Liver (tissue), 3 donors: ENCODE measurements around the gene ATP6V0E1.

Source experiments
- CTCF ChIP-seq: fragments of 150-350 bp; IDR thresholded peaks from 2 replicates; pipeline ENCODE4 v1.5.1; 2017; ENCODE audit warnings: improper control_type of control experiment, low read depth, low read length; ENCODE audit not compliant: missing input control
- EGR1 ChIP-seq, 2 donors: IDR thresholded peaks; 2 replicates each; pipeline ENCODE4 v1.6.1; 2016 to 2018; ENCODE audit warnings: antibody characterized with exemption in 2 of 2, low read depth in 2 of 2
- FOXA1 ChIP-seq: IDR thresholded peaks from 2 replicates; pipeline ENCODE4 v1.6.1; 2016; ENCODE audit warnings: antibody characterized with exemption
- GABPA ChIP-seq, 2 donors: IDR thresholded peaks in 1 of 2; conservative IDR thresholded peaks in 1 of 2; 2 replicates each; pipeline ENCODE4 v1.6.1; 2016; ENCODE audit warnings: antibody characterized with exemption in 2 of 2, mild to moderate bottlenecking in 1 of 2, moderate library complexity in 1 of 2
- HNF4G ChIP-seq: IDR thresholded peaks from 2 replicates; pipeline ENCODE4 v1.6.1; 2016; ENCODE audit warnings: antibody characterized with exemption
- JUND ChIP-seq, 2 donors: IDR thresholded peaks; 2 replicates each; pipeline ENCODE4 v1.6.1; 2016; ENCODE audit warnings: antibody characterized with exemption in 2 of 2
- MAX ChIP-seq: IDR thresholded peaks from 2 replicates; pipeline ENCODE4 v1.6.1; 2016; ENCODE audit warnings: antibody characterized with exemption
- RAD21 ChIP-seq, 2 donors: IDR thresholded peaks; 2 replicates each; pipeline ENCODE4 v1.6.1; 2016; ENCODE audit warnings: antibody characterized with exemption in 2 of 2, mild to moderate bottlenecking in 2 of 2
- REST ChIP-seq: IDR thresholded peaks from 2 replicates; pipeline ENCODE4 v1.6.1; 2016; ENCODE audit warnings: antibody characterized with exemption, mild to moderate bottlenecking
- RXRA ChIP-seq, 2 donors: IDR thresholded peaks; 2 replicates each; pipeline ENCODE4 v1.6.1; 2017 to 2018; ENCODE audit warnings: antibody characterized with exemption in 2 of 2, mild to moderate bottlenecking in 1 of 2
- SP1 ChIP-seq: IDR thresholded peaks from 2 replicates; pipeline ENCODE4 v1.6.1; 2018; ENCODE audit warnings: antibody characterized with exemption, mild to moderate bottlenecking
- YY1 ChIP-seq: IDR thresholded peaks from 2 replicates; pipeline ENCODE4 v1.6.1; 2016; ENCODE audit warnings: antibody characterized with exemption, mild to moderate bottlenecking
- ZBTB33 ChIP-seq: IDR thresholded peaks from 2 replicates; pipeline ENCODE4 v1.6.1; 2016; ENCODE audit warnings: antibody characterized with exemption
- TF ChIP-seq, protein P1 (sequence below): IDR thresholded peaks from 2 replicates; pipeline ENCODE4 v1.6.1; 2016; ENCODE audit warnings: antibody characterized with exemption
- donor health status: healthy.
- donor health status: healthy.

DNA sequence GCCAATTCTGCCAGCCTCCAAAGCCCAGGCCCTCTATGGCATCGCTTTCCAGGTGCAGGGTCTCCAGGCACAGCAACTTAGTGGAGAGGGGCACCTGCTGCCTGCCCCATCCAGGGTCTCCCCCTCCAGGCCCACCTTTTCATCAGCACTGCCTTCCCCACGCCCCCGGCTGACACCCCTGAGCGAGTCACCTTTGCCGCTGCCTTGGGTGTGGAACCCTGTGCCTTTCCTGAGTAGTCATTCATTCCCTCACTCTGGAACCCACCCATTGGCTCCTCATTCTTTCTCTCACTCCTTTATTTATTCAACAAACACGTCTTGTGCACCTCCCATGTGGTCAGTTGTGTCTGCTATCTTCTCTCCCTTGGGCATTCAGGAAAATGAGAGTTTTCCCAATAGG is 38.8 kb upstream of the ATP6V0E1 start:
- TF ChIP-seq CTCF: no peak
- no peak for TF ChIP-seq MAX
- no peak for TF ChIP-seq RAD21 (IDR thresholded peaks at IDR 0.05)
- TF ChIP-seq RXRA (IDR thresholded peaks at IDR 0.05): no peak
- TF ChIP-seq REST: no peak
- no peak for TF ChIP-seq GABPA (IDR thresholded peaks at IDR 0.05 in 1 of 2, conservative IDR thresholded peaks at IDR 0.05 in 1 of 2)
- no peak for TF ChIP-seq ZBTB33
- TF ChIP-seq SP1: no peak
- TF ChIP-seq, protein P1, sequence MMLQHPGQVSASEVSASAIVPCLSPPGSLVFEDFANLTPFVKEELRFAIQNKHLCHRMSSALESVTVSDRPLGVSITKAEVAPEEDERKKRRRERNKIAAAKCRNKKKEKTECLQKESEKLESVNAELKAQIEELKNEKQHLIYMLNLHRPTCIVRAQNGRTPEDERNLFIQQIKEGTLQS: no peak
- TF ChIP-seq EGR1 (IDR thresholded peaks at IDR 0.05; ENCODE audit: low read depth in 2 of 2): no peak
- no peak for TF ChIP-seq YY1
- no peak for TF ChIP-seq HNF4G
- TF ChIP-seq FOXA1: no peak
- no peak for TF ChIP-seq JUND (IDR thresholded peaks at IDR 0.05)
